ENCODE measurements around the gene RPA1.

DNA sequence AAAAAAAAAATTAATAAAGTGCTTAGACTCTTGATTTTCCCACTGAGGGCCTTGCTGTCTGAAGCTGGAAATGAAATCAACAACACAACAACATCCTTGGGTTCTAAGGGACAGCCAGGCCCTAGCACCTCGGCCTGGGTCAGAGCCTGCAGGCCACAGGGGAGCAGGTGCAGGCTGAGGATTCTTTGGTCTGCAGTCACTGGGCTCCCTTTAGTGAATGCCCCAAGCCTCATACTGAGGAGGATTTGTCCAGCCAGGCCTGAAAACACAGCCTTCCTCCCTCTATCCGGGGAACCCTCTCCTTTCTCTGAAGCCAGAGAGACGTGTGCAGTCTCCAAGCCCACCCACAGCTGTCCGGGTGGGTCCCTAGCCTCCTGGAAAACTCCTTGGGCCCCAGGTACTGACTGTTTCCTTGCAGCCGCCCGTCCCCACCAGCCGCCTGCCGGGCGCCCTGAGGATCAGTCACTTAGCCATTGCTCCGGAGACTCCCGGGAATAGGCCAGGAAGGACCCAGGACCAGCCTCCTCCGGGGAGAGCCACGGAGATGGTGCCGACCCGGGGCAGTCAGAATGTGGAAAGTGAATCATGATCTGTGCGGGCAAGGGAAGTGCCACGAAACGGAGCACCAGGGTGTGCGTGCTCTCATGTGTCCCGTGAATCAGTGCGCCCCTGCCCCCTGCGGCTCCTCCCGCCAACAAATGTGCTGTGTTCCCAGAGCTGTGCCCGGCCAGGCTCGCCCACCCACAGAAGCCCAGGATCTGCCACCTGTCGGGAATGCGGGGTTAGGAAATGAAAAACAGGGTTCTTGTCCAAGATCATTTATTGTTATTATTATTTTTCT lies 104.3 kb downstream of the RPA1 start:
- TF ChIP-seq LARP7 (IDR thresholded peaks at IDR 0.05) (no peak), KLF5 (IDR thresholded peaks at IDR 0.05; ENCODE audit: partially characterized antibody) (no peak), CEBPB (IDR thresholded peaks at IDR 0.05; ENCODE audit: borderline replicate concordance in 1 of 2, low read depth in 2 of 2, low read length in 2 of 2) (no peak), SP1 (IDR thresholded peaks at IDR 0.05; ENCODE audit: low read depth, low read length) (no peak), CREM (IDR thresholded peaks at IDR 0.05; ENCODE audit: low read depth) (no peak), POLR2A (IDR thresholded peaks at IDR 0.05; ENCODE audit: low read depth, low read length) (no peak), EZH2 (IDR thresholded peaks at IDR 0.05; ENCODE audit: borderline replicate concordance, control insufficient read depth, low read depth, low read length) (no peak), GABPA (IDR thresholded peaks at IDR 0.05; ENCODE audit: low read depth) (no peak), CREB1 (IDR thresholded peaks at IDR 0.05; ENCODE audit: low read depth) (no peak), IKZF2 (IDR thresholded peaks at IDR 0.05) (no peak)
- TF ChIP-seq, protein P1, sequence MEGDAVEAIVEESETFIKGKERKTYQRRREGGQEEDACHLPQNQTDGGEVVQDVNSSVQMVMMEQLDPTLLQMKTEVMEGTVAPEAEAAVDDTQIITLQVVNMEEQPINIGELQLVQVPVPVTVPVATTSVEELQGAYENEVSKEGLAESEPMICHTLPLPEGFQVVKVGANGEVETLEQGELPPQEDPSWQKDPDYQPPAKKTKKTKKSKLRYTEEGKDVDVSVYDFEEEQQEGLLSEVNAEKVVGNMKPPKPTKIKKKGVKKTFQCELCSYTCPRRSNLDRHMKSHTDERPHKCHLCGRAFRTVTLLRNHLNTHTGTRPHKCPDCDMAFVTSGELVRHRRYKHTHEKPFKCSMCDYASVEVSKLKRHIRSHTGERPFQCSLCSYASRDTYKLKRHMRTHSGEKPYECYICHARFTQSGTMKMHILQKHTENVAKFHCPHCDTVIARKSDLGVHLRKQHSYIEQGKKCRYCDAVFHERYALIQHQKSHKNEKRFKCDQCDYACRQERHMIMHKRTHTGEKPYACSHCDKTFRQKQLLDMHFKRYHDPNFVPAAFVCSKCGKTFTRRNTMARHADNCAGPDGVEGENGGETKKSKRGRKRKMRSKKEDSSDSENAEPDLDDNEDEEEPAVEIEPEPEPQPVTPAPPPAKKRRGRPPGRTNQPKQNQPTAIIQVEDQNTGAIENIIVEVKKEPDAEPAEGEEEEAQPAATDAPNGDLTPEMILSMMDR (IDR thresholded peaks at IDR 0.05 in 2 of 3, conservative IDR thresholded peaks at IDR 0.05 in 1 of 3; ENCODE audit: control insufficient read depth in 2 of 3, extremely low read depth in 1 of 3, insufficient read depth in 1 of 3, low read depth in 3 of 3, low read length in 3 of 3), result no peak
- TF ChIP-seq, protein P2, sequence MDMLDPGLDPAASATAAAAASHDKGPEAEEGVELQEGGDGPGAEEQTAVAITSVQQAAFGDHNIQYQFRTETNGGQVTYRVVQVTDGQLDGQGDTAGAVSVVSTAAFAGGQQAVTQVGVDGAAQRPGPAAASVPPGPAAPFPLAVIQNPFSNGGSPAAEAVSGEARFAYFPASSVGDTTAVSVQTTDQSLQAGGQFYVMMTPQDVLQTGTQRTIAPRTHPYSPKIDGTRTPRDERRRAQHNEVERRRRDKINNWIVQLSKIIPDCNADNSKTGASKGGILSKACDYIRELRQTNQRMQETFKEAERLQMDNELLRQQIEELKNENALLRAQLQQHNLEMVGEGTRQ (IDR thresholded peaks at IDR 0.05; ENCODE audit: borderline replicate concordance, low read depth, low read length), result no peak
